ENCODE data around the gene KIN. TPM values are rescaled to one million over a fixed set of nuclear protein-coding genes. Genes with fewer than 3 reads are reported as not detected.

Gene KIN
- polyA plus RNA-seq, 1 experiment, result 2.6 TPM

- ChIA-PET CTCF (no interaction called here), POLR2A (no interaction called here)
- Histone ChIP-seq H3K36me3 (ENCODE audit: control insufficient read depth, insufficient read depth, low read length) (peaks cover 2% of the 10 kb centered on the region), H3K27me3 (ENCODE audit: control insufficient read depth, insufficient read depth, low read length) (no peaks in the 10 kb centered on the region), H3K4me3 (ENCODE audit: low read depth, low read length) (no peak overlapping the region)
- DNase-seq (ENCODE audit: low read depth), result no peak
- TF ChIP-seq CTCF (IDR thresholded peaks at IDR 0.05; ENCODE audit: insufficient read depth, low read depth, low read length), result no peak
Measured at GRCh38 chr10:7795605-7796004, 7.8 kb upstream of the KIN start.

DNA sequence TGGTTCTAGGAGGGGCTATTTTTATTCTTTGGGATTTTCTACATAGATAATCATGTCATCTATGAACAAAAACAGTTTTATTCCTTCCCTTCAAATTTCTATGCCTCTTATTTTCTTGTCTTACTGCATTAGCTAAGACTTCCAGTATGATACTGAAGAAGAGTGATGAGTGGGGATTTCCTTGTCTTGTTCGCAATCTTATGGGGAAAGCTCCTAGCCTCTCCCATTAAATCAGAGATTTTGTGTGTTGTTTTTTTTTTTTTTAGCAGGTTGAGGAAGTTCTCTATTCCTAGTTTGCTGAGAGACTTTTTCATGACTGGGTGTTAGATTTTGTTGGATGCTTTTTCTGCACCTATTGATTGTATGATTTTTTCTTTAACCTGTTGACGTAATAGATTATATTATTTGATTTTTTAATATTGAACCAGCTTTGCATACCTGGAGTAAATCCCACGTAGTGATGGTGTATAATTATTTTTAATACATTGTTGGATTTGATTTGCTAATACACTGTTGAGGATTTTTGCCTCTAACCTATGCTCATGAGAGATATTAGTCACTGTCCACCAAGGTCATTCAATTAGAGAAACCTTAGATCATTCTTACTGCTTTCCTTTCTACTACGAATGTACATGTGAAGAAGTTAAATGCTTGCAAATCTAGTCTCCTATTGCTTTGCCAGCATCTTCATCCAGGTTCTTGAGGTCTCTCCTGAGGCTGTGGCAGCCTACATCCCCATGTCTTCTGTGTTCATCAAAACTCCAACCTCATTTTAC lies 6.6 kb upstream of the KIN start:
- H3K27me3 ChIP-seq (ENCODE audit: control insufficient read depth, insufficient read depth, low read length), result no peaks in the 10 kb centered on the region
- DNase-seq (ENCODE audit: low read depth), result no peak
- H3K36me3 ChIP-seq (ENCODE audit: control insufficient read depth, insufficient read depth, low read length), result no peaks in the 10 kb centered on the region; the same call in 1 of the 2 replicates
- POLR2A ChIA-PET, result no interaction called here
- TF ChIP-seq CTCF (IDR thresholded peaks at IDR 0.05; ENCODE audit: insufficient read depth, low read depth, low read length), result no peak
- CTCF ChIA-PET, result no interaction called here
- H3K4me3 ChIP-seq (ENCODE audit: low read depth, low read length), result no peak overlapping the region

DNA sequence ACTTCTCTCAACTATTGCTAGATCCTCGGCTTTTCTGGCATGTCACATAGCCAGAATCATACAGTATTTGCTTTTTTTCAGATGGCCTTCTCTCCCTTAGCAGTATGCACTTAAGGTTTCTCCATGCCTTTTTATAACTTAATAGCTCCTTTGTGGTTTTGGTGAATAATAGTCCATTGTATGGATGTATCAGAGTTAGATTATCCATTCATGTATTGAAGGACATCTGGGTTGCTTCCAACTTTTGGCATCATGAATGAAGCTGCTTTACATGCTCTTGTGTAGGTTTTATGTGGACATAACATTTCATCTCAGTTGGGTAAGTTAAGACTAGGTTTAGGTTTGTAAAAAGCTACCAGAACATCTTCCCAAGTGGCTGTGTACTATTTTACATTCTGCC lies 4.7 kb upstream of the KIN start:
- no peak for TF ChIP-seq CTCF (IDR thresholded peaks at IDR 0.05; ENCODE audit: insufficient read depth, low read depth, low read length)
- DNase-seq (ENCODE audit: low read depth), result no peak
- ChIA-PET POLR2A (no interaction called here), CTCF (no interaction called here)
- H3K36me3 ChIP-seq (ENCODE audit: control insufficient read depth, insufficient read depth, low read length), result no peaks in the 10 kb centered on the region; the same call in 1 of the 2 replicates
- no peak overlapping the region for H3K4me3 ChIP-seq (ENCODE audit: low read depth, low read length)
- no peaks in the 10 kb centered on the region for H3K27me3 ChIP-seq (ENCODE audit: control insufficient read depth, insufficient read depth, low read length)

DNA sequence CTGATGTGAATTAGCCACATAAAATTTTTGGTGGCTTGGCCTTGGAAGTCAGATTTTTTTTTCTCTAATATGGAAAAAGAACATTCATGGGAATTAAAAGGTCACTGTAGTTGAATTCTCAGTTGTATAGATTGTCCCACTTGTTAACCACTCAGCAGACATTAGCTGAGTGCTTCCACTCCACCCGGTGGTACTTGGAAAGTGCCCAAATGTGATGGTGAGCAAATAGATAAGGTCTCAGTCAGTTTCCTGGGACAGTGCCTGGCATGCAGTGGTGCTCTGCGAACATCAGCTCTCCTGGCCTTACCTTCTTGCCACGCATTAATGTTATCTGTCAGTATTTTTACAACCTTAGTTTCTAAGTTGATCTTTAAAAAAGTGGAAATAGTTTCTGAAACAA lies 1.6 kb upstream of the KIN start:
- ChIA-PET POLR2A (no interaction called here), CTCF (no interaction called here)
- Histone ChIP-seq H3K27me3 (ENCODE audit: control insufficient read depth, insufficient read depth, low read length) (no peaks in the 10 kb centered on the region), H3K4me3 (ENCODE audit: low read depth, low read length) (peak overlapping the region; percentile 74), H3K36me3 (ENCODE audit: control insufficient read depth, insufficient read depth, low read length) (no peaks in the 10 kb centered on the region; the same call in none of the 2 replicates)
- no peak for DNase-seq (ENCODE audit: low read depth)
- TF ChIP-seq CTCF (IDR thresholded peaks at IDR 0.05; ENCODE audit: insufficient read depth, low read depth, low read length), result no peak

GRCh38 chr10:7788639-7789286 lies 970 bp upstream of the KIN start:
- ChIA-PET POLR2A (interaction anchor here (1.1 kb wide), 1 partner anchor 9 kb away, joined by 6 read pairs; no protein-coding TSS in a partner anchor), CTCF (no interaction called here)
- Histone ChIP-seq H3K36me3 (ENCODE audit: control insufficient read depth, insufficient read depth, low read length) (no peaks in the 10 kb centered on the region; the same call in none of the 2 replicates), H3K27me3 (ENCODE audit: control insufficient read depth, insufficient read depth, low read length) (no peaks in the 10 kb centered on the region), H3K4me3 (ENCODE audit: low read depth, low read length) (peak overlapping the region; percentile 74)
- TF ChIP-seq CTCF (IDR thresholded peaks at IDR 0.05; ENCODE audit: insufficient read depth, low read depth, low read length), result no peak
- no peak for DNase-seq (ENCODE audit: low read depth)

Data from BJ (cell line).